HG02763 (cell line): ENCODE results near the gene ALOX5.

ENCODE experiments used
- ATAC-seq: cut with Tn5 transposase; IDR thresholded peaks from one replicate; pipeline ENCODE4 v1.9.1; 2021; ENCODE audit warnings: mild to moderate bottlenecking, moderate library complexity; ENCODE audit not compliant: unreplicated experiment

Gene ALOX5

DNA sequence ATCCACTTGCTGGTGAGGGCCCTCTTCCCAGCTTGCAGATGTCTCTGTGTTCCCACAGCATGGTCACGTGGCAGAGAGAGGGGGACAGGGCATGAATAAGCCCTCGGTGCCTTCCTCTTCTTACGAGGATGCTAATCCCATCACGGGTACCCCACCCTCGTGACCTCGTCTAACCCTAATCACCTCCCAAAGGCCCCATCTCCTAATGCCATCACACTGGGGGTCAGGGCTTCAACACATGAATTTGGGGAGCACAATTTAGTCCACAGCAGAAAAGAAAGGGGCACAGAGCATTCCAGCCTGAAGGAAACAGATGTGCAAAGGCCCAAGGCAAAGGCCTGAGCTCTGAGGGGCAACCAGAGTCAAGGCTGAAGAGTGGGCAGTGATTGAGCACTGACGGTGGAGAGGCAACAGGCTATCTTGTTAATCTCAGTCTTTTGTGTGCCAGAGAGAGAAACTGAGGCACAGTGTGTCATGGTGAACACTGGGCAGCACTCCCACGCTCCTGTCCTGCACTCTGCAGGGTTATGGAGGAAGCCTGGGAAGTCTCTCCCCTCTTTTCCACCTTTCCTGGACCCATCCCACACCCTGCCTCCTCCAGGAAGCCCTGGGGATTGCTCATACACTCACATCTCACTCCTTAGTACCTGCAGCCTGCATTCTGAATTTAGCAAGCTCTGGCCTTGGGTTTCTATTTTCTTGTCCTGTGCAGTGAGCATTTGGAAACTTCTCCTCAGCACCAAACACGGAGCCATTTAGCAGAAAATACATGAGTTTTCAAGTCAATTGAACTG, 49.0 kb downstream of the ALOX5 start:
- no peak for ATAC-seq

- ATAC-seq, result no peak
Observed at GRCh38 chr10:45423976-45424499, 50.0 kb downstream of the ALOX5 start.

DNA sequence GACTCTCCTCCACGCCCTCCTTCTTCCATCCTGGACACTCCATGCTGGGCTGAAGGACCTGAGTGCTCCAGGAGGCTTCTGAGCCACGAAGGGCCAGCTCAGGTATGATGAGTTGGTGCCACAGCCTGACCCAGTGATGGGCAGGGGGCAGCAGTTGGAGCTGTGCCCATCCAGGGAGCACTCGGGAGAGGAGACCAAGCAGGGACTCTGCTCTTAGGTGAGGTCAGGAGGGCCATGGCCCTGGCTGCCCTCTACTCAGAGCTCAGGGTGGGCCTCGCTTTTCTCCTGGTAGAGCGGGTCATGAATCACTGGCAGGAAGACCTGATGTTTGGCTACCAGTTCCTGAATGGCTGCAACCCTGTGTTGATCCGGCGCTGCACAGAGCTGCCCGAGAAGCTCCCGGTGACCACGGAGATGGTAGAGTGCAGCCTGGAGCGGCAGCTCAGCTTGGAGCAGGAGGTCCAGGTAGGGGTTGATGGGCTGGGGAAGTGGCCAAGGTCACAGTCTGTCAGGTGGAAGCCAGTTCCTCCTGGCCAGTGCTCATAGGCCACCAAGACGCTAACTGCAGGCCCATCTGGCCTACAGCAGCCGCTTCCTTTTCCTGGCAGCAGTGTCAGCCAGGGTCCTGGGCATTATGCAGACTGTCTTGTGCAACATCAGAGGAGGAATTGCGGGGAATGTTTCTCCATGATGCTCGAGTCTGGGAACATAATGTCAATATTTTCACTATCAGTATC, 50.8 kb downstream of the ALOX5 start:
- ATAC-seq, result no peak

- no peak for ATAC-seq
Observed at GRCh38 chr10:45425621-45426563, 51.9 kb downstream of the ALOX5 start.

DNA sequence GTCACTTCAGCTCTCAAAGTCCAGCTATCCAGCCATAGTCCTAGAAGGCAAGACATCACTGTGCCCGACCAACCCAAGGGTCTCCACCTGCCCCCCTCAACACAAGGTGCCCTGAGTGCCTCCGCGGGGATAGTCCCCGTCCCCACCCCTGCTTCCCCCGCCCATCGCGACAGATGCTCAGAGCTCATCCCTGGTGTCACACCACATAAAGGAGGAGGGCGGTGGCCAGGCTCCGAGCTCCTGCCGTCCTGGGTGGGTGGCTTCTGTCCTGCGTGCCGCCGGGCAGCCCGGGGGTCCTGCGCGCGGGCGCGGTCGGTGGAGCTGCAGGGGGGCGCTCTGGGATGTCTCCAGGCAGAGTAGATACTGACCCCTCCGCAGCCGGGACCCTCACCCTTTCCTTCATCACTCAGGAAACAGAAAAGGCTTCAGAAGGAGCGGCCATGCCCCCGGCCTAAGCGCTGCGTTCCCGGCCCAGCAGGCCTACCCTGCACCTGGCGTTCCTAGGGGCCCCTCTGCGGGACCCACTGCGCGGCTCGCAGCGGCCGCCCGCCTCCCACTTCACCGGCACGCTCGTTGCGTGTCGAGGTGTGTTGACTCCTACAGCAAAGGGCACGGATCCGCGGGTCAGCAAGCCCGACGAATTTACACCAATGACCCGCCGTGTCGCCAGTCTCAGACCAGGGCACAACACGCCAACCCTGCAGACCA, 53.4 kb downstream of the ALOX5 start:
- ATAC-seq, result no peak

DNA sequence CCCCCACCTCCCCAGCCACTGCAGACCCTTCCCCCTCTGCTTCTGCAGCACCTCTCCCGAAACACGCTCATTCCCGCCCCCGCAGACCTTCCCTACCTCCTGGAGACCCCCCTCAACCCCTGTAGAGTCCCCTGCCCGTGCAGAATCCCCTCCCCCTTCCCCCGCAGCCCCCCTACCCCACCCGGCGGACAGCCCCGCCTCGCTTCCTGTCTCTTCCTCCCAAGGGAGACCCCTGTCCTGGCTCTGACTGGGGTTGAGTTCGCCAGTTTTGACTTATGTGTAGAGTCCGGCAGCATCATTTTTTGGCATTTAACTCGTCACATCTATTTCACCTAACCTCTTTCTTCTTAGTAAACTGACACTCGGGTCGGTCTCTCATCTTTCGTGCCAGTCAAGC, 54.0 kb downstream of the ALOX5 start:
- no peak for ATAC-seq

- ATAC-seq, result no peak
Observed at GRCh38 chr10:45428611-45429510, 54.8 kb downstream of the ALOX5 start.

DNA sequence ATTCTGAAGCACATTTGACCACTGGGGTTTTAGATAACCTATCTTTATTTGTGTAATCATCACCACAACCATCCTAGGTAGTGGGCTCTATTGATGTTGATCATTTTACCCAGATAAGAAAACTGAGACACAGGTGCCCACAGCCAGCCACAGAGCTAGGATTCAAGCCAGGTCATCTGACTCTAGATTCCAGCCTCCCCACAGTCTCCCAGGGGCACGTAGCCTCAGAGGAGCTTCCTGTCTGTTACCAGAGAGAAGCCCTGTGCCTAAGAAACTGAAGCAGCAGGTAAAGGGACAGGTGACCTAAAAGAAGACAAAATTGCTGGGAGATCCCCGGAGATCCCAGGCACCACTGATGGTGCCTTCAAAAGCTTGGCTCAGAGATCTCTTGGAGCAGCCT, 55.8 kb downstream of the ALOX5 start:
- no peak for ATAC-seq

DNA sequence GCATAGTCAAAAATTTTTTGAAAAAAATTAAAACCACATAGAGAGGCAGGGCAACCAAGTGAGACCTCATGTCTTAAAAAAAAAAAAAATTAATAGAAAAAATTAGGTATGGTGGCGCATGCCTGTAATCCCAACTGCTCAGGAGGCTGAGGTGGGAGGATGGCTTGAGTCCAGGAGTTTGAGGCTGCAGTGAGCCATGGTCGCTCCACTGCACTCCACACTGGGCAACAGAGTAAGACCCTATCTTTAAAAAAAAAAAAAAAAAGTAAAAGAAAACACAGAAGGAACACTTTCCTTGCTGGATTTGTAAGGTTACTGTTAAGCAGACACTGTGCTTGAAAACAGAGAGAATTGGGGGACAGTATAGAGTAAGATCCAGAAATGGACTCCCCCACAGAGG, 58.1 kb downstream of the ALOX5 start:
- no peak for ATAC-seq

DNA sequence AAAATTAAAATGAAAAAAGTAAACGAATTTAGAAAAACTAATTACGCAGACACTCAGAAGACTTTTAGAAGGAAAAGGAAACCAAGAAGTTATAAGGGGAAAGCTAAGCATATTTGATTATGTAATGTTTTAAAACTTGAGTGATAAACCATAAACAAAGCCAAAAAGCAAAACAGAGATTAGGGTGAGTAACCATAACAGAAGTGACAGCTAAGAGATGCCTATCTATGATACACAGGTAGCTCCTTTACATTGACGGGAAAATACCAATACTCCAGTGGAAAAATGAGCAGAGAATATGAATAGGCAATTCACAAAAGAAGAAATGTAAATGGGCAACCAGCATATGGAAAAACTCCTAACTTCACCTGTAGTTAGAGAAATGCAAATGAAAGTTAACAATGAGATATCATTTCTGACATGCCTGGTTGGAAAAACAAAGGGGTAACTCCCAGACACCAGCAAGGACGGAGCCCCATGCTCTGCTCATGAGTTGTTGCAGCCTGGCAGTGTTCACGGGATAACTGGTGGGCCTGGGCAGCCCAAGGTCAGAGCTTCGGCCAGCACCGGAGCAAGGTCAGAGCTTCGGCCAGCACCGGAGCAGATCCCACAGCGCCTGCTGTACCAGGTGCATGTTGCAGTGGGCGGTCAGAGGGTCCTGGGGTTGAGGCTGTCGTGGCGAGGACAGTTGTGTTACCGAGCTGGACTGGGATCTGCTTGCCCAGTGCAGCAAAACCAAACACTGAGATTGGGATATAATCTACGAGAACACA, 58.9 kb downstream of the ALOX5 start:
- no peak for ATAC-seq

DNA sequence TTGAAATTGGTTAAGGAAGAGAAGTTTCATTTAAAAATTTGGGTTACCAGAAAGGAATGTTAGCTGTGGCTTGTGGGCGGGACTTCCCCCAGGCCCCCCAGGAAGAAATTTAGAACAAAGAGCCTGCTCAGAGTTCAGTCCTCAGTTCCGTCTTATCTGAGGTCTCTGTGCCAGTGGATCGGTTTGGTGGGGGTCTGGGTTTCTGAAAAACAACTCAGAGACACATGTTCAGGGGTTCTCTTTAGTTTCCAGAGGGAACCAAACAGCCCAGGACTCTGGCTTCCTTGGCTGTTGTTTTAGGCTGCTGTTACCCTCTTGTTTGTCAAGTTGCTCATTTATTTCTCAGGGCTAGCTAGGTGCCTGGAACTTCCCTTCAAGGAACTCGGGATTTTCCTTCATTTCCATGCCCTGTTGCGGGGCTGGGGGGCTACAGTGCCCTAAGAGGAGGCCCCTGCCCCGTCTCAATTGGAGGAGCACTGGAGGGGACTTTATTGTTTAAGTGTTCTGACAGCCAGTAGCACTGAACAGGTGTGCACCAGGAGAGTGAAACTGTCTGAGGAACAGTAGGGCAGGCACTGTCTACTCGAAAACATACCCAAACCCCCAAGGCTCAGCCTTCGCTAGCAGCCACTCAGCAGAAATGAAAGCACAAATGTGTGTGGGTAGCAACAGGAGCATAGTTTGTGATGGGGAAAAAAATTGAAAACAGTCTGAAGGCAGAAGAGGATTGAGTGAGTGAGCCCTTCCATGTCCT, 59.9 kb downstream of the ALOX5 start:
- ATAC-seq, result peak; percentile 94

GRCh38 chr10:45437587-45438465, 63.8 kb downstream of the ALOX5 start:
- ATAC-seq, result no peak

GRCh38 chr10:45438466-45439090, 64.6 kb downstream of the ALOX5 start:
- ATAC-seq, result no peak

- ATAC-seq, result no peak
Observed at GRCh38 chr10:45439365-45439764, 65.3 kb downstream of the ALOX5 start.

DNA sequence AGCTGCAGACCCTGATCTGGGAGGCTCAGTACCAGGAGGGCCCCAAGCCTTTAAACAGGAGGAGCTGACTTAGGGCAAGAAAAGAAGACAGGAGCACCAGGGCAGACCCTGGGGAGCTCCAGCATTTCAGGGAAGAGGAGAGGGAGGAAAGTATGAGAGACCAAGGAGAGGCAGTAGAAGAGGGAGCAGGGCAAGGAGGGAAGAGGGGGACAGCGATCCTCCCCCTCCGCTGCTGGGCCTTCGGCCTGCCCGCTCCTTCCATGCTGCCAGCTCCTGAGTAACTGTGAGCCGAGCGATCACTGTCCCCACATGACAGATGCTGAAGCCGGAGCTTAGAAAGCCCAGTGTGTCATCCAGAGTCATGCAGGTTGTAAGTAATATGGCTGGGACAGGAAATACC, 65.9 kb downstream of the ALOX5 start:
- ATAC-seq, result no peak

- ATAC-seq, result no peak
Observed at GRCh38 chr10:45440511-45441062, 66.6 kb downstream of the ALOX5 start.
